ENCODE data around the gene RBM12. TPM values are rescaled to one million over a fixed set of nuclear protein-coding genes. Genes with fewer than 3 reads are reported as not detected.

RBM12 gene
- polyA plus RNA-seq, 1 donor from 2014 or later: 53.9 TPM

- Histone ChIP-seq H3K4me2 (ENCODE audit: low read length) (no peak overlapping the region), H3K9me2 (ENCODE audit: insufficient read depth, low read length) (no peaks in the 10 kb centered on the region), H3K27ac (ENCODE audit: low read length) (no peak overlapping the region), H3K27me3 (ENCODE audit: insufficient read depth, low read depth, low read length) (no peaks in the 10 kb centered on the region), H3K9ac (ENCODE audit: low read length) (no peak overlapping the region), H2AFZ (ENCODE audit: low read depth, low read length) (no peak overlapping the region), H3K36me3 (ENCODE audit: insufficient read depth, low read length) (no peaks in the 10 kb centered on the region), H3K9me3 (ENCODE audit: low read length) (no peaks in the 10 kb centered on the region), H3F3A (ENCODE audit: insufficient read depth, low read length, poor library complexity, severe bottlenecking) (no peaks in the 10 kb centered on the region), H3K79me2 (replicated peaks; ENCODE audit: insufficient read depth, low read length) (no peaks in the 10 kb centered on the region), H4K20me1 (ENCODE audit: insufficient read depth) (no peaks in the 10 kb centered on the region), H3K4me3 (ENCODE audit: low read length) (no peak overlapping the region)
- TF ChIP-seq REST (IDR thresholded peaks at IDR 0.05; ENCODE audit: borderline replicate concordance) (no peak), RAD21 (conservative IDR thresholded peaks at IDR 0.05) (no peak), POLR2AphosphoS5 (IDR thresholded peaks at IDR 0.05) (no peak), MXI1 (conservative IDR thresholded peaks at IDR 0.05; ENCODE audit: poor library complexity, severe bottlenecking) (no peak), EZH2 (IDR thresholded peaks at IDR 0.05; ENCODE audit: borderline replicate concordance, insufficient read depth, low read length, poor library complexity, severe bottlenecking) (no peak), SMC3 (conservative IDR thresholded peaks at IDR 0.05; ENCODE audit: poor library complexity) (no peak), EP300 (conservative IDR thresholded peaks at IDR 0.05; ENCODE audit: poor library complexity, severe bottlenecking) (no peak), CTCF (IDR thresholded peaks at IDR 0.05; ENCODE audit: poor library complexity, severe bottlenecking) (no peak), TAF1 (IDR thresholded peaks at IDR 0.05; ENCODE audit: low read depth) (no peak)
Observed at GRCh38 chr20:35625584-35626385, 38.9 kb downstream of the RBM12 start.

GRCh38 chr20:35621560-35621946 is 43.1 kb downstream of the RBM12 start:
- Histone ChIP-seq H3K36me3 (ENCODE audit: insufficient read depth, low read length) (no peaks in the 10 kb centered on the region), H3K4me3 (ENCODE audit: low read length) (no peak overlapping the region), H3K27ac (ENCODE audit: low read length) (no peak overlapping the region), H4K20me1 (ENCODE audit: insufficient read depth) (no peaks in the 10 kb centered on the region), H3K9me3 (ENCODE audit: low read length) (no peaks in the 10 kb centered on the region), H3K4me2 (ENCODE audit: low read length) (no peak overlapping the region), H3F3A (ENCODE audit: insufficient read depth, low read length, poor library complexity, severe bottlenecking) (no peaks in the 10 kb centered on the region), H2AFZ (ENCODE audit: low read depth, low read length) (no peak overlapping the region), H3K9me2 (ENCODE audit: insufficient read depth, low read length) (no peaks in the 10 kb centered on the region), H3K27me3 (ENCODE audit: insufficient read depth, low read depth, low read length) (peaks cover 3% of the 10 kb centered on the region), H3K9ac (ENCODE audit: low read length) (no peak overlapping the region), H3K79me2 (replicated peaks; ENCODE audit: insufficient read depth, low read length) (no peaks in the 10 kb centered on the region)
- TF ChIP-seq SMC3 (conservative IDR thresholded peaks at IDR 0.05; ENCODE audit: poor library complexity) (no peak), REST (IDR thresholded peaks at IDR 0.05; ENCODE audit: borderline replicate concordance) (no peak), CTCF (IDR thresholded peaks at IDR 0.05; ENCODE audit: poor library complexity, severe bottlenecking) (no peak), EZH2 (IDR thresholded peaks at IDR 0.05; ENCODE audit: borderline replicate concordance, insufficient read depth, low read length, poor library complexity, severe bottlenecking) (no peak), TAF1 (IDR thresholded peaks at IDR 0.05; ENCODE audit: low read depth) (no peak), RAD21 (conservative IDR thresholded peaks at IDR 0.05) (no peak), EP300 (conservative IDR thresholded peaks at IDR 0.05; ENCODE audit: poor library complexity, severe bottlenecking) (no peak), MXI1 (conservative IDR thresholded peaks at IDR 0.05; ENCODE audit: poor library complexity, severe bottlenecking) (no peak), POLR2AphosphoS5 (IDR thresholded peaks at IDR 0.05) (no peak)

Data from neural cell (in vitro differentiated cells).